GM13977 (cell line): Measurements from ENCODE around the gene NUTM2D.
A peak's percentile ranks its signal among the peaks of the same experiment; 100 is the strongest.
"Not testable (repeated sequence)": the region's sequence is repeated elsewhere in the genome, so short reads cannot be mapped to it uniquely, and the experiment has no call there.

ENCODE experiments used
- DNase-seq: peaks from one replicate; pipeline ENCODE4 v3.0.0; 2012; ENCODE audit warnings: low spot score
- CTCF ChIP-seq: IDR thresholded peaks from 2 replicates; pipeline ENCODE4 v1.5.1; 2012; ENCODE audit warnings: mild to moderate bottlenecking, control low read depth; ENCODE audit not compliant: insufficient read depth; ENCODE audit errors: extremely low read depth, missing control alignments
- in situ Hi-C: fragments of 300-500 bp; cut with MboI; formaldehyde crosslinking; loops from one replicate; pipeline ENCODE4 v1.12.0; 2022; ENCODE audit warnings: low sequenced_read_pairs, low pct_unique_long_range_greater_than_20kb, mixed read lengths, inconsistent platforms; ENCODE audit not compliant: unreplicated experiment

Gene NUTM2D

GRCh38 chr10:87342711-87343258, 14.8 kb upstream of the NUTM2D start:
- DNase-seq, in situ Hi-C loops: not testable (repeated sequence)
- TF ChIP-seq CTCF = peak; percentile 56

DNA sequence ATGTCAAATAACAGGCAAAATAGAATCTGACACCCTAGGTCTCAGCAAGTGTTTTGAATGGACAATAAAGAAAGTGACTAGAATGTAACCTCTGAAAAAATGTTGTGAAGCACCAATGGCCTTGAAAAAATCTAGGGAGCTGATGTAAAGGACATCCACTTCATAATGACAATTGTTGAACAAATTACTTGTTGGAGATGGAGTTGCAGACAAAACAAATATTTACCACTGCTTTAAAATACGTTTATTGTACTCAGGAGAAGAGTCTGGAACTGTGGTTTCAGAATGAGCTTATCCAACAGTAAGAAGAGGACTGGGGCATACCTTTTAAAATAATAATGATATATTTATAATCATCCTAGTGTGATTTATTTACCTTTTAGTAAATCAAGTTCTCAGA, 11.8 kb upstream of the NUTM2D start:
- DNase-seq, in situ Hi-C loops: not testable (repeated sequence)

DNA sequence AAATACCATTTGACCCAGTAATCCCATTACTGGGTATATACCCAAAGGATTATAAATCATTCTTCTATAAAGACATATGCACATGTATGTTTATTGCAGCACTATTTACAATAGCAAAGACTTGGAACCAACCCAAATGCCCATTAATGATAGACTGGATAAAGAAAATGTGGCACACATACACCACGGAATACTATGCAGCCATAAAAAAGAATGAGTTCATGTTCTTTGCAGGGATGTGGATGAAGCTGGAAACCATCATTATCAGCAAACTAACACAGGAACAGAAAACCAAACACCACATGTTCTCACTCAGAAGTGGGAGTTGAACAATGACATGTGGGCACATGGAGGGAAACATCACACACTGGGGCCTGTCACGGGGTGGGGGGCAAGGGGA, 7.4 kb upstream of the NUTM2D start:
- DNase-seq, in situ Hi-C loops: not testable (repeated sequence)

DNA sequence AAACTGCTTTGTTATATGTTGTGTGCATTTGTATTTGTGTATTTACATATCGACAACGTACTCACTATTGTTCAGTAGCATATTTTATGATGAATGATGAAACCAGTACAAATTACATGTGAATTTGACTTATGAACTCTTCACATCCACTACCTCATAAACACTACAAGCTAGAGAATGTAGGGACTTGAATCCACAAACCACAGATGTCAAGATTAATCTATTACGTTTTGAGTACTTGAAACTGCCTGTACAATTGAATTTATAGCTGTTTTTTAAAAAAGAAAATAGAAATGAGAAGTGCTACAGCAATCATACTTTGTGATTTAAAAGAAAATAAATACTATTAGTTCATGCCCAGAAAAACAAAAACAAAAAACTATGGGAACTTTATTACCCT, 4.7 kb upstream of the NUTM2D start:
- DNase-seq, in situ Hi-C loops: not testable (repeated sequence)

GRCh38 chr10:87355110-87355509, 2.4 kb upstream of the NUTM2D start:
- in situ Hi-C loops, DNase-seq: not testable (repeated sequence)

GRCh38 chr10:87358159-87358558, 615 bp downstream of the NUTM2D start:
- in situ Hi-C loops, DNase-seq: not testable (repeated sequence)

GRCh38 chr10:87369514-87370112, 12.1 kb downstream of the NUTM2D start:
- DNase-seq, in situ Hi-C loops: not testable (repeated sequence)

- DNase-seq, in situ Hi-C loops: not testable (repeated sequence)
Observed at GRCh38 chr10:87374091-87374490, 16.5 kb downstream of the NUTM2D start.

DNA sequence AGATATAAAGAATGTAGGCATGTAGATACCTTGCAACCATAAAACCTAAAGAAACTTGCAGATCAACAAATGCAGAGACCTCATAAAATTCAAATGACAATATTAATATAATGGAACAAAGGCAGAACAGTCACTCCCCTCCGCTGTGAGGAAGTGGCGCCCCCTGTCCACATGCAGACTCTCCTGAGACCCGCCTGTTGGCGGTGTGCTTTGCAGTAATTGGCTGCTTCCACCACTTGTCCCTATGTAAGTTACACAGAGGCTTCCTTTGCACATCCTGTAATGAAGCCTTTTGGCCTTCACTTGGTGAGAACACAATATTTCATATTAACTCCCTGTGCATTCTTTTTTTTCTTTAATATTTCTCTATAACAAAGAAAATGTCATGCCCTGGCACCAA, 21.6 kb downstream of the NUTM2D start:
- DNase-seq, in situ Hi-C loops: not testable (repeated sequence)

DNA sequence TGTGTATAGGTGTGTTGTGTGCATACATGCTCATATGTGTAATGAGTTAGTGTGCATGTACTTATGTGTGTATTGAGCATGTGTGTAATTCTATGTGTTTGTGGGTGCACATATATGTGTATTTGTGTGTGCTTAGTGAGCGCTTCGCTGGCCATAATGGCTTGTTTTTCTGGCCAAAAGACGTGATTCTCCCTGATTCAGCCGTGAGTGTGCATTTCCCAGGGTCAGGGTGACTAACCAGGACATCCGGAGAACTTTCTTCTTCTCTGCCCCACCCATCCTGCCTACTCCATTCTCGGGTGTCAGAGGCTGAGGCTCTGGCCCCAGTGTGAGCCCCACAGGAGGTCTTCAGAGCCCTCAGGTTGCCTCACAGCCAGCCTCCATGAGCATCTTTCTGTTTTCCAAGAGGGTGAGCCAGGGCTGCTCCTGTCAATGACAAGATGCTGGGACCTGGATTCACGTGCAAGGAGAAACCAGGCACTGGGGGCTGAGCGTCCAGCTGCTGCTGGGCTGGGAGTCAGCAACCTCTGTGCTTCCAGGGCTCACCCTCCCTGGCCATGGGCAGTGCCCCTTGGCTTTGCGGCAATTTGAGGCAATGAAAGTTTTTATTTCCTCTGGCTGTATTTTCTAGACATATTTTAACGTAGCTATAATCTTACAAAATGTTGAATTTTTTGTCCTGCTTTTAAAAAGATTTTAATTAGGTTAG, 25.8 kb downstream of the NUTM2D start:
- not testable (repeated sequence) for DNase-seq

DNA sequence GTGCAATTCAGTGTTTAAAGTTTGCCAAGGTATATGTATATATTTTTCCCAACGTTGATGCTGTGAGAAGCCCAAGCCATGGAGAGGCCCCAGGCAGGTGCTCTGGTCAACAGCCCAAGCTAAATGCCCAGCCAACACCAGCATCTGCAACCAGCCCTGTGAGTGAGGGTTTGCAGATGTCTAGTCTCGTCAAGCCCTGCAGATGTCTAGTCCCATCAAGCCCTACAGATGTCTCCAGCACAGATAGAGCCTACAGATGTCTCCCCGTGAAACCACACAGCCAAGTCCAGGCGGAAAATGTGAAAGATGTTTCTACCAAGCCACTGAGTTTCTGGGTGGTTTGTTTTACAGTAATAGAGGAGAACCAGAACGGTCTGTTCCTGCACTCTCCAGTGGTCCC, 26.7 kb downstream of the NUTM2D start:
- in situ Hi-C loops, DNase-seq: not testable (repeated sequence)

More for the DNA sequence above, 25.8 kb downstream of the NUTM2D start:
- in situ Hi-C loops = not testable (repeated sequence)

DNA sequence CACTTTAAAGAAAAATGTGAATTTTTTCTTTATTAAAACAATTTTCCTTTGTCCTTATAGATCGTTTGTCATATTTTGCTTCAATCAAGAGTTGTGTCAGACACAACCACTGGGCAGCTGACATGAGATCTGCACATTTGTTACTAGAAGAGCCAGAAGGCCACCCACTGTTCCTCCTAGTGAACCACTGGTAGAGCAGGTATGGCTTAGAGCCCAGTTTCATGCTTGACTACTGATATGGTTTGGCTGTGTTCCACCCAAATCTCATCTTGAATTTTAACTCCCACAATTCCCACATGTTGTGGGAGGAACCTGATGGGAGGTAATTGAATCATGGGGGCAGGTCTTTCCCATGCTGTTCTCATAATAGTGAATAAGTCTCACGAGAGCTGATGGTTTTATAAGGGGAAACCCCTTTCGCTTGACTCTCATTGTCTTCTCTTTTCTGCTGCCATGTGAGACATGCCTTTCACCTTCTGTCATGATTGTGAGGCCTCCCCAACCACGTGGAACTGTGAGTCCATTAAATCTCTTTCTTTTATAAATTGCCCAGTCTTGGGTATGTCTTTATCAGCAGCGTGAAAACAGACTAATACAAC, 28.3 kb downstream of the NUTM2D start:
- in situ Hi-C loops, DNase-seq: not testable (repeated sequence)

- in situ Hi-C loops = not testable (repeated sequence)
Observed at GRCh38 chr10:87391360-87391759, 33.8 kb downstream of the NUTM2D start.

GRCh38 chr10:87396206-87396605, 38.7 kb downstream of the NUTM2D start:
- in situ Hi-C loops, DNase-seq: not testable (repeated sequence)

More at GRCh38 chr10:87391360-87391759, 33.8 kb downstream of the NUTM2D start:
- not testable (repeated sequence) for DNase-seq

- in situ Hi-C loops, DNase-seq: not testable (repeated sequence)
Observed at GRCh38 chr10:87398436-87398835, 40.9 kb downstream of the NUTM2D start.

DNA sequence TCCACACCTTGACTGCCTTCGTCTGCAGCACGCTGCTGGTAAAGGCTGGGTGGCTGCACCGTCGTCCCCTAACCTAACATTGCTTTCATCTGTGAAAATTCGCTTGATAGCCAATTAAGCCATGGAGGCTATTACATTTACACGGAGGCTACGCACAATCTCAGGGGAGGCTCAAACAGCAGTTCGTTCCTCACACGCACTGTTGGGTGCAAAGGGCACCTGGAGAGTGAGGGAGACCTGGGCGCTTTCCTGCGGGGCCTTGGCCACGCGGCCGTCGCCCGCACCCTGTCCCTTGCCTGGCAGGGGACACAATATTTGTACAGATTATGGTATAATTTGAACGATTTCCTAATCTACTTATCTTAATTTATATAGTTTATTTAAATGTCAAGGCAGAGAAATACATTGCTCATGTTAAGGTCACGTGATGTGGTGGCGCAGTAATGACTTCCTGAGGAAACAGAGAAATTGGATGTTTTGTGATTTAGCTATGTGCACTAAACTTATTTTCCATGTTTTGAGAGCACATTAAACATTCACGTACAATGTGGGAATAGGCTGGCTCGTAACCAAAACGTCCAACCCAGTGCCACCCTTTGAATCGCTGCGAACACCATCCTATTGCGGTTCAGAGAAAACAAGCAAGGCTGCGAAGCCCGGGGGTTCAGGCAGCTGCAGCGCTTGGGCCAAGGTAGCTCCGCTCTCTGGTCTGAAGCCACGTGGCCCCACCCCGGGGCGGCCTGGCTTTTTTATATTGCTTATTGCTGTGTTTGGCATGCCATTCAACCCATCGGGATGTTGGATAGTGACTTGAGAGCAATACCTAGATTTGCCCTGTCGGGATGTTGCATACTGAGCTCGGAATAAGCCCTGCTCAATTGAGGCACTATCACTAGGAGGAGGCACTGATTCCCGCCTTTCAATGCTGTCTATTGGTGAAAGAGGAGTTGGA, 50.2 kb downstream of the NUTM2D start:
- DNase-seq, in situ Hi-C loops: not testable (repeated sequence)
